Right lobe of liver (tissue), 4 donors: ENCODE measurements around the gene IL6ST.

Experiments
- CTCF ChIP-seq, 4 donors: fragments of 200-600 bp in 3 of 4; fragments of 450-650 bp in 1 of 4; IDR thresholded peaks; one replicate each; pipeline versions ENCODE4 v1.5.1 to v1.8.0; 2016 to 2022; ENCODE audit warnings: antibody characterized with exemption in 4 of 4, mild to moderate bottlenecking in 2 of 4
- POLR2A ChIP-seq: fragments of 450-650 bp; IDR thresholded peaks from one replicate; pipeline ENCODE4 v1.6.1; 2017; ENCODE audit warnings: antibody characterized with exemption, mild to moderate bottlenecking
- donor health status: DM: no; HTN: no; CAD: no.
- donor health status: DM: no; HTN: no; CAD: no.
- donor health status: DM: no; HTN: yes; CAD: no.

GRCh38 chr5:55918087-55919035 lies 76.4 kb downstream of the IL6ST start:
- no peak for TF ChIP-seq CTCF (IDR thresholded peaks at IDR 0.05)
- TF ChIP-seq POLR2A: no peak
